ENCODE data around the gene ZFYVE28.

Gene ZFYVE28

GRCh38 chr4:2416564-2417225 lies 1.8 kb downstream of the ZFYVE28 start:
- no peaks in the 10 kb centered on the region for H3K36me3 ChIP-seq
- no peak overlapping the region for H3K27ac ChIP-seq
- TF ChIP-seq CTCF (IDR thresholded peaks at IDR 0.05): no peak
- H3K27me3 ChIP-seq: peaks cover 98% of the 10 kb centered on the region
- no peaks in the 10 kb centered on the region for H3K9me3 ChIP-seq
- no peak overlapping the region for H3K4me3 ChIP-seq (ENCODE audit: low read depth in 1 of 2, low read length in 1 of 2)
- peaks cover 36 to 41% of the 10 kb centered on the region in 2 experiments for H3K4me1 ChIP-seq (ENCODE audit: control insufficient read depth in 1 of 2, insufficient read depth in 1 of 2, low read depth in 1 of 2, low read length in 1 of 2)

GRCh38 chr4:2415881-2416563 lies 2.4 kb downstream of the ZFYVE28 start:
- H3K36me3 ChIP-seq: no peaks in the 10 kb centered on the region
- H3K9me3 ChIP-seq: no peaks in the 10 kb centered on the region
- H3K27me3 ChIP-seq: peaks cover 98% of the 10 kb centered on the region
- H3K4me3 ChIP-seq (ENCODE audit: low read depth in 1 of 2, low read length in 1 of 2): no peak overlapping the region
- no peak for TF ChIP-seq CTCF (IDR thresholded peaks at IDR 0.05)
- peaks cover 36 to 41% of the 10 kb centered on the region in 2 experiments for H3K4me1 ChIP-seq (ENCODE audit: control insufficient read depth in 1 of 2, insufficient read depth in 1 of 2, low read depth in 1 of 2, low read length in 1 of 2)
- no peak overlapping the region for H3K27ac ChIP-seq

GRCh38 chr4:2415213-2415612 lies 3.2 kb downstream of the ZFYVE28 start:
- no peak for TF ChIP-seq CTCF (IDR thresholded peaks at IDR 0.05)
- Histone ChIP-seq H3K36me3 (no peaks in the 10 kb centered on the region), H3K27ac (no peak overlapping the region), H3K4me1 (ENCODE audit: control insufficient read depth in 1 of 2, insufficient read depth in 1 of 2, low read depth in 1 of 2, low read length in 1 of 2) (peaks cover 36 to 41% of the 10 kb centered on the region in 2 experiments), H3K9me3 (no peaks in the 10 kb centered on the region), H3K4me3 (ENCODE audit: low read depth in 1 of 2, low read length in 1 of 2) (no peak overlapping the region), H3K27me3 (peaks cover 95% of the 10 kb centered on the region)

- Histone ChIP-seq H3K36me3 (no peaks in the 10 kb centered on the region), H3K4me1 (ENCODE audit: control insufficient read depth in 1 of 2, insufficient read depth in 1 of 2, low read depth in 1 of 2, low read length in 1 of 2) (peaks cover 30 to 34% of the 10 kb centered on the region in 2 experiments), H3K4me3 (ENCODE audit: low read depth in 1 of 2, low read length in 1 of 2) (no peak overlapping the region), H3K27ac (no peak overlapping the region), H3K9me3 (no peaks in the 10 kb centered on the region), H3K27me3 (peaks cover 83% of the 10 kb centered on the region)
- TF ChIP-seq CTCF (IDR thresholded peaks at IDR 0.05): no peak
Measured at GRCh38 chr4:2413821-2414610, 4.4 kb downstream of the ZFYVE28 start.

GRCh38 chr4:2412885-2413716 lies 5.3 kb downstream of the ZFYVE28 start:
- Histone ChIP-seq H3K9me3 (no peaks in the 10 kb centered on the region), H3K27me3 (peaks cover 76% of the 10 kb centered on the region), H3K4me3 (ENCODE audit: low read depth in 1 of 2, low read length in 1 of 2) (peak overlapping the region; percentile 19 to 36), H3K4me1 (ENCODE audit: control insufficient read depth in 1 of 2, insufficient read depth in 1 of 2, low read depth in 1 of 2, low read length in 1 of 2) (peaks cover 26 to 32% of the 10 kb centered on the region in 2 experiments), H3K36me3 (no peaks in the 10 kb centered on the region), H3K27ac (no peak overlapping the region)
- no peak for TF ChIP-seq CTCF (IDR thresholded peaks at IDR 0.05)

All from neutrophil (primary cell).